ENCODE measurements around the gene KCNIP4.

DNA sequence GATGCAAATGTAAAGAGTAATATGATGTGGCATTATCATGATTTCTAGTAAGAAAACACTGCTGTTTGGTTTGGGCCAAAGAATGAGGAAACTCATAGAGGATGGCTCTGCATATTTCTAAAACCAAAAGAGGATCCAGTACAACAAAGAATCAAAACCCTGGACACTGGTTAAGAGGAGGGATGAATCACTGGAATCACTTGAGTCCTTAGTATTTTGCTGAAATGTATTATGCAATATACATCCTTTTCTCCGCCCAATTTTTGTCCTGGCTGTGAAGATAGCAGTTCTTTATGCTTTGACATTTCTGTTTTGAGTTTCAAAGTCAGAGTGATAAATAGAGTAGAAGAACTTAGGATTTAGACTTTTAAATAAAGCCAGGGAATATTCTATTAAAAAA lies 902.4 kb downstream of the KCNIP4 start:
- TF ChIP-seq EZH2 (IDR thresholded peaks at IDR 0.05; ENCODE audit: insufficient read depth, poor library complexity, severe bottlenecking) (no peak), EZH2phosphoT487 (IDR thresholded peaks at IDR 0.05; ENCODE audit: insufficient read depth, low read depth) (no peak)

Measured in GM23248 (cell line).